Right ventricle myocardium superior (tissue), 1 donor: ENCODE results near the gene PRKAG3. TPM values are rescaled to one million over a fixed set of nuclear protein-coding genes. Genes with fewer than 3 reads are reported as not detected.
A peak's percentile ranks its signal among the peaks of the same experiment; 100 is the strongest.

Experiments
- ATAC-seq: fragments of 200-7000 bp; cut with Tn5 transposase; one replicate; pipeline ENCODE4 v1.9.1; 2020; ENCODE audit warnings: mild to moderate bottlenecking; ENCODE audit not compliant: poor library complexity
- DNase-seq: peaks from one replicate; pipeline ENCODE4 v3.0.0-alpha.2; 2020
- intact Hi-C: fragments of 100-400 bp; cut with DNase I; formaldehyde crosslinking; loops from one replicate; pipeline ENCODE4 v1.11.2; 2022
- long read RNA-seq: library from polyadenylated mRNA; unstranded; transcript quantifications from one replicate; pipeline ENCODE4 v2.0.0, GENCODE V29; 2021
- total RNA-seq: library from RNA; stranded (reverse); fragmentation: NEBNext Ultra II Directional; extraction: Animal tissue kit (Norgen Biotek cat#: 25700); gene quantifications from one replicate; pipeline ENCODE4 v1.2.1, GENCODE V29; 2021
- donor health status: DM: no; HTN: yes; CAD: no; lungs with severe emphysema.

The PRKAG3 gene
- not detected for total RNA-seq
- long read RNA-seq: 0 reads

DNA sequence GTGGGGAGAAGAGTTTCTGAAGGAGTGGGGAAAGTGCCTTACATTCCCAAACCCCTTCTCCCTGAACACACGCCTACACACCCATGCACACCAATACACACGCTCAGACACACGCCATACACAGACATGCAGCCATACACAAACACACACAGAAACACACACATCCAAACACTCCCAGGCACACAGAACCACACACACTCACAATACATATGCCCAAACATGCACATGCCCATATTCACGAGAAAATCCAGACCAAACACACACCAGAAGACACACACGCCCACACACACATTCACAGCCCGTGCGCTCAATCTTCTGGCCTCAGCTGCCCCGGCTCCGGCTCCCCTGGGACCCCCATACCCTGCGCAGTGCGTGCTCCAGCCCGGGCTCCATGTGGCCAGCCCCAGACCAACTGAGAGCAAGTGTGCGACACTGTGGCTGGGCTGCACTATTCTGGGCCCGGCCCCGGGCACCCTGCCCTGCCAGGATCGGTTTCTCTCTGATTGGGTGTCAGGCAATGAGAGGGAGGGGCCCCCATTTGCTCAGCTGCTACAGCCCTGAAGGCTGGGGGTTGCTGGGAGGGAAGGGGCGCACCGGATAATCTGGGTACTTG is at the start of gene PRKAG3:
Gene PRKAG3 (minus strand): TSS at position 426 of the 613 bp plus-strand sequence.
- peak; percentile 72 for DNase-seq
- peak; percentile 40 for ATAC-seq

DNA sequence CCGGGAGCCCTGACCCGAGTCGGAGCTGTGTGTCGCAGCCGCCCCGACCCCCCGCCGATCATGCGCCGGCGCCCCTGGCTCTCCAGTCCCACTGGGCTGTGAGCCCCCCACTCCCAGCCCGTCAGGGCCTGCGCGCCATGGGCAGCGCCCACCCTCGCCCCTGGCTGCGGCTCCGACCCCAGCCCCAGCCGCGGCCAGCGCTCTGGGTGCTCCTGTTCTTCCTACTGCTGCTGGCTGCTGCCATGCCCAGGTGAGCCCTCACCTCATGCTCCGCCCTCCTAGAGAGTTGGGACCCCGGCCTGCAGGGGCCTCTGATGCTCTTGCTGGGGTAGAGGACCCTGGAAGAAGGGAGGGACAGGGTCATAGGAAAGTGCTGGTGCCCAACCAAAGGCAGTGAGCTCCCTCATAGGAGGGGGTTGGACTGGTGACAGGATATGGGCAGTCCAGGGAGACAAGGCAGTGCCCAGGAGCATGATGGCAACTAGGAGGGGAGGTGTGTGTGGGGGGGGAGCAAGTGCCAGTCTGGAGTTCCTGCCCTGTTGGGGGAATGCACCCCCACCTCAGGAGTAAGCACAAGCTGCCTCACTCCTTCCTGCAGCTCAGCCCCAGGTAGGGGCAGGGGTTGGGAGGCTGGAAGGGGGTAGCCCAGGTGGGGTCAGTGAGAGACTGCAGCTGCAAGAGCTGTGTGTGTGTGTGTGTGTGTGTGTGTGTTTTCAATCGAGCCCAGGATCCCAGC is 49.4 kb upstream of the PRKAG3 start:
- intact Hi-C loops: no loop called here
- no peak for DNase-seq

More for the DNA sequence above, at the start of gene PRKAG3:
- intact Hi-C loops: no loop called here

DNA sequence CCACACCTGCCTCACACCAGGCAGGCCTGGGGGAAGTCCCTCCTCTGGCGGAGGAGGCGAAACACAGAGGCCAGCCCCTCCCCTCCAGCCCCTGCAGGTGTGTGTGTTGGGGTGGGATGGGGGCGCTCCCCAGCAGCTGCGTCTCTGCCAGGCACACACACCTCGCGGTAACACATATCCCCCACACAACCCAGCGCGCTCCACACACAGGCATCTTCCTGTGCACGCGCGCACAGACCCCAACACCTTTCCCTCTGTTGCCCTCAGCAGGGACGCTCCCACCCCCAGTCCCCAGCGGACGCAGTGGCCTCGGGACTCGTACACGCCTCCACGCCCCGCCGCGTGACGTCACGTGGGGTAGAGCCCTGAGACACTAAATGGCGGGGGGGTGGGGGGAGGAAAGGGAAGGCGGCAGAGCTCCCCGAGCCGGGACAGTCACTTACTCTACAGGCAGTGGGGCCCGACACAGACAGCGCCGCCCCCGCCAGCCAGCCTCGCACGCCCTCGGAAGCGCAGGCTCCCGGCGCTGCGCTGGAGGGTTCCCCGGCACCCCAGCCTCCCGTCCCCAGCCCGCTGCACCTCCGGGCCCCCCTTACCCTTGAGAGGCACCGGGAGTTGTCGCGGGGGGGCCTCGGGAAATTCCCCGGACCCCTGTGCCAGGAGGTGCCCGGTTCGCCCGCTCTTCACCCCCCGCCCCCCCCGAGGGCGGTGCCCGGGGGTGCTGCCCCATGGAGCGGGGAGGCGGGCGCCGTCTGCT is 48.7 kb upstream of the PRKAG3 start, which contains the start of gene WNT10A:
Gene WNT10A (plus strand): TSS at position 751 of the 757 bp plus-strand sequence. CDS start 144 bp downstream, outside the sequence.
- ATAC-seq (no peak), DNase-seq (peak; percentile 59)
- intact Hi-C loops: no loop called here

More for the DNA sequence above, 49.4 kb upstream of the PRKAG3 start:
- no peak for ATAC-seq

DNA sequence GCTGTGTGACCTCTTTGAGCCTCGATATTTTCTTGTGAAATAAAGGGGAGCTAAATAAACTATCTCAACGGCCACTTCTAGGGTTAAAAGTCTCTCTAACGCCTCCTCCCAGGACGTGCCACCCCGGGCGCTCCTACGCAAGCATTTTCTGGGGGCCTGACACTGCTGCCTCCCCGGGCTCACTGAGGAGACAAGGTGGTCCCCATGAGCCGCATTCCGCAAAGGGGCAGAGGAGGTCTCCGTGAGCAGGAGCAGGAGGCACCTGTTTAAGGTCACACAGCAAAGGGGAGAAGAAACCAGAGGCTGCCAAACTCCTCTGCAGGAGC is 48.1 kb upstream of the PRKAG3 start:
- intact Hi-C loops: no loop called here
- no peak for DNase-seq
- no peak for ATAC-seq

DNA sequence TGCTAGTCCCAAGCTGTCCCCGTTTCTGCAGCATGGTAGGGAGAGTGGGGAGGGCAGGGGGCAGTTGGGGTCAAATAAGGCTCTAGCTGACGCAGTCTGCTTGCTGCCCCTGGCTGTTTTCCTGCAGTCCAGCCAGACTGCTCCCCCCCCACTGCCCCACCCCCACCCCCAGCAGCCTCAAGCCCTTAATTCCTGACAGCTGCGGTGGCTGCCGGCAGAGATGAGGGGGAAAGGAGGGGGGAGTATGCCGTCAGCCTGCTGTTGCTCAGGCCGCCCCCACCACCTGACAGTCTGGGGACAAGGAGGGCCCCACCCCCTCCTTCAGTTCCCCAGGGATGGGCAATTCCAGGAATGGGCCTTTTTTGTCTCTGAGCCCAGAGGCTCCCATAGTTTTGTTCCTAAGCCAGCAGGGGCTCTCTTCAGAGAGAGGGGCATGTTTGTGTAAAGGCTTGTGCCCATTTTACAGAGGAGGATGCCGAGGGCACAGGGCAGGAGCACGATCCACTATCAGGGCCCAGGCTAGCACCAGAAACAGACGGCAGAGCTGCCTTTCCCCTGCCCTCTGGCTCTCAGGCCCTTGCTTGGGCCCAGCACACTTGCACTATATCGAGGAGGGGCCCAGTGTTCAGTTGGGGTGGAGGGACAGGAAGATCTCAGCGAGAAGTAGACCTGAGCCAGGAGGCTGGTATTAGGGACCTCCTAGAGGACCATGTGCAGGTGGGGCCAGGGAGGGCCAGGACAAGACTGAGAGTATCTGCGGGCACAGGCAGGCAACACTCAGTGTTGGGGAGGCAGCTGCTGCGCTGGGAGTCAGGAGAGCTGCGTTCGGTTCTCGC is 47.5 kb upstream of the PRKAG3 start:
- ATAC-seq (no peak), DNase-seq (no peak)
- intact Hi-C loops: no loop called here

DNA sequence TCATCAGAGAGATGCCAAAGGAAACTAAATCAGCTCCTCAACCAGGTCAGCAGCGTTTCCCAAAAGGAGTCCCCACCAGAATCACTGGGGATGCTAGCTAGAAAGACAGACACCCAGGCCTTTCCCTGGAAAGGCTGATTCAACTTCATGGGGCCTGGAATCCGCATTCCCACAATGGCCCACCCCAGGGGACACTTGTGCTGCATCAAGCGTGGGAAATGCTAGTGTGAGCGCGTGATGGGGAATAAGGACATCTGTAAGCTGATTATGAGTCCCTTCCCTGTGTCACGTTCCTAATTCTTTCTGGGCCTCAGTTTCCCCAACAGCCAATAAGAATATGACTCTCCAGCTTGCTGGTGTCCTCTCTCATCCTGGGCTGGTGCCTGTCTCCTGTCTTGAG is 46.9 kb upstream of the PRKAG3 start:
- ATAC-seq: no peak
- DNase-seq: no peak
- intact Hi-C loops: no loop called here

DNA sequence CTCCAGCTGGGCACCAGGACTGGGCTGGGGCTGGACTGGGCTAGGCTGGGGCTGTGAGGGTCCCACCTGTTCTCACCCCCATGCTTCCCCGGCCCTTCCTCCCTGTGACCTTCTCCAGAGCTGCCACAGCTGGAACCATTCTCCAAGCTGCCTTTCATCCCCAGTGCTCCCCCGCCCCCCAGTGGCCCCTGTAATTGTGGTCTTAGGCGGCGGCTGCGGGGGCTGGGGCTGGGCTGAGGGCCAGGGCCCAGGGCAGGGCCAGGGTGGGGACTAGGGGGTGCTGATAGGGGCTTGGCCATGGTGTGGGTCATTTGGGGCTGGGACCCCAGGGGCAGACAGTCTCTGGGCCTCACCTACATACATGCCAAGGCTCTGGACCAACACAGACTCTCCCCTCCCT is 46.3 kb upstream of the PRKAG3 start:
- no peak for ATAC-seq
- no peak for DNase-seq
- intact Hi-C loops: no loop called here

DNA sequence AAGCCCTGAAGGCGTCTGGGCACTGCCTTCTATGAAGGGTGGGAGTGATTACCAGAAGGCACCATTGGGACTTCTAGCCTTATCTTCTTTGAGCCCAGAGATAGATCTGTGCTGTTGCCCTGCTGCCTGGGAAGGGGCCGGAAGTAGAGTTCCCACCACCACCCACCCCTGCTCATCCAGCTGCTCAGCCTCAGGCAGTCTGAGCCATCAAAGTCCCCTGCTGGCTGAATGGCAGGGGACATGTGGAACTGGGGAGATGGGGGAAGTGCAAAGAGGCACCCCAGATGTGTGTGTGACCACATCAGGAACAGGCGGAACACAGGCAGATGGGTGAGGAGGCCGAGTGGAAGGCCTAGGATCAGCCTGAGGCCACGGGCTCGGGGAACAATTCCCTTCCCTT is 45.7 kb upstream of the PRKAG3 start:
- intact Hi-C loops: no loop called here
- no peak for ATAC-seq
- DNase-seq: no peak

DNA sequence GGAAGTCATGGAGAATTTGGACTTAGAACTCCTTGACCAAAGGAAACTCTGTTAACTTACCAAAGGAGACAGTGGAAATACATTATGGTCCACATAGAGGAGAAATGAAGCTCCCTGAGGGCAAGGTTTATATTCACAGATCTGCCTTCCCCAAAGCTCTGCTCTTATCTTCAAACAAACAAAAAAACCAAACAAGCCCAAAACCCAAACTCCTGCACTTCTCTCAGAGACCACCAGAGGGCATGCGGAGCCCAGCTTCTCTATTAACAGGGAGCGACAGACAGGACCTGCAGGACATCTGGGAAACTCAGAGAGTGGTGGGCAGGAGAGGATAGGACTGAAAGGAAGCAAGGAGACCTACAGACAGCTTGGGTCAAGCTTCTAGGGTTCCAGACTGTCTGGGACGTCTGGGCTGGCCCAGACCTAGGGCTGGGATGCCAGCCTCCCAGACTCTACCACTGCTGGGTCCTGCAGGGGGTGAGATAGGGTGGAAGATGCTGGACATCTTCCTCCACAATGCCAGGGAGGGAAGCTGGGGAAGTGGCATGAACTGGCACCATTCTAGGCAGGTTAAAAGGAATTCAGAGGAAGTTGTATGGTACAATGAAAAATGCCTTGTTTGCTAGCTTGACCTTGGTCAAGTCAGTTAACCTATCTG is 45.1 kb upstream of the PRKAG3 start:
- intact Hi-C loops: no loop called here
- DNase-seq: peak; percentile 63
- peak; percentile 72 for ATAC-seq

DNA sequence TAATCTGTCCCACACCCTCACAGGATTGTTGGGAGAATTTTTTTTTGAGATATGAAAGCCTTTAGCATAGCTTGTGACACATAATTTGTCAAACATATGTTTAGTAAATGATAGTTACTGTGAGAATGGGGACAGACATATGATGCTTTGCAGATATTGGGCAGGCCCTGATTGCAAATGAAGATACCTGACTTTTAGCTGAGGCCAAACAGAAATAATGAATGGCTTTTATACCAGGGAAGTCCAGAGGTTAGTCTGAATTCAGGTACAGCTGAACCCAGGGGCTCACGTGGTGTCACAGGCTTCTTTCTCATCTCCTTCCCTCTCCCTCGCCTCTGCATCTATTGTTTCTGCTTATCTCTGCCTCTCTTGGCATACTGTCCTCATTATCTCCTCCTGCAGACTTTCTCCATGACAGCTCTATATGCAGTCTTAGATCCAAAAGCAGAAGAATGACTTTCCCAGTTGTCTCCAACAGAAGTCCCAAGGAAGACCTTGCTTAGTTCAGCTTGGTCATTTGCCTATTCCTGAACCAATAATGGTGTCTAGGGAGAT is 44.2 kb upstream of the PRKAG3 start:
- DNase-seq: no peak
- ATAC-seq: no peak
- intact Hi-C loops: no loop called here

DNA sequence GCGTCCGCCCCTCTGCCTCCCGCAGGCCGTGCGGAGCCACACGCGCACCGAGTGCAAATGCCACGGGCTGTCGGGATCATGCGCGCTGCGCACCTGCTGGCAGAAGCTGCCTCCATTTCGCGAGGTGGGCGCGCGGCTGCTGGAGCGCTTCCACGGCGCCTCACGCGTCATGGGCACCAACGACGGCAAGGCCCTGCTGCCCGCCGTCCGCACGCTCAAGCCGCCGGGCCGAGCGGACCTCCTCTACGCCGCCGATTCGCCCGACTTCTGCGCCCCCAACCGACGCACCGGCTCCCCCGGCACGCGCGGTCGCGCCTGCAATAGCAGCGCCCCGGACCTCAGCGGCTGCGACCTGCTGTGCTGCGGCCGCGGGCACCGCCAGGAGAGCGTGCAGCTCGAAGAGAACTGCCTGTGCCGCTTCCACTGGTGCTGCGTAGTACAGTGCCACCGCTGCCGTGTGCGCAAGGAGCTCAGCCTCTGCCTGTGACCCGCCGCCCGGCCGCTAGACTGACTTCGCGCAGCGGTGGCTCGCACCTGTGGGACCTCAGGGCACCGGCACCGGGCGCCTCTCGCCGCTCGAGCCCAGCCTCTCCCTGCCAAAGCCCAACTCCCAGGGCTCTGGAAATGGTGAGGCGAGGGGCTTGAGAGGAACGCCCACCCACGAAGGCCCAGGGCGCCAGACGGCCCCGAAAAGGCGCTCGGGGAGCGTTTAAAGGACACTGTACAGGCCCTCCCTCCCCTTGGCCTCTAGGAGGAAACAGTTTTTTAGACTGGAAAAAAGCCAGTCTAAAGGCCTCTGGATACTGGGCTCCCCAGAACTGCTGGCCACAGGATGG is 42.0 kb upstream of the PRKAG3 start:
- DNase-seq (no peak), ATAC-seq (peak; percentile 10)
- intact Hi-C loops: no loop called here

DNA sequence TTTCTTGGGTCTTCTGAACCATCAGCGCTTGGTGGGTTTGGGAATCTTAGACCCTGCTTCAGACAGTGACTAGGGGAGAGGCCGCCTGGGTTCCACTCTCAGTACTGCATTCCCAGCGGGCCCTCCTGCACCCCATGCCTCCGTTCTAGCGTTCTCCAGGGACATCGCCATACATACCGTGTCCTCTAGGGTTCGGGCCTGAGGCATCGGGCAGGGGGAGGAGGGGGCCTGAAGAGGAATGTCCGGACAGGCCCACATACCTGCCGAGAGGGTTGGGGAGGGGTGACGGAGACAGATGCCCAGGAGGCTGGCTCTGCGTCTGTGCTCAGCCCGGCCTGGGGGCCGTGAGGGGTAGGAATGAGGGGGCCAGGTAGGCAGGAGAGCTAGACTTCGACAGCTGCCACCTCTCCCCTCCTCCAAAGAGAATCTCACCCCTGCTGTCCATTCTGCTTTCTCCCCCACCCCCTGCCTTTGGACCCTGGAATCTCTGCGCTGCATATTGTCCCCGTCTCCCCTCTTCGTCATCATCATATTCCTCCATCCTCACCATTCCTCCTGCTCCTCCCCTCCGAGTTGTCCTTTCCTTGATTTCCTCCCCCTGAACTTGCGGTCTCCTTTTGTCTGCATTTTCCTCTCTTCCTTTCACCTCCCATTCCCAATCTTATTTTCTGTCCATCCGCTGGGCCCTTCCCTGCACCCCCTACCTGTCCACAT is 41.2 kb upstream of the PRKAG3 start:
- ATAC-seq: no peak
- intact Hi-C loops: no loop called here
- no peak for DNase-seq

DNA sequence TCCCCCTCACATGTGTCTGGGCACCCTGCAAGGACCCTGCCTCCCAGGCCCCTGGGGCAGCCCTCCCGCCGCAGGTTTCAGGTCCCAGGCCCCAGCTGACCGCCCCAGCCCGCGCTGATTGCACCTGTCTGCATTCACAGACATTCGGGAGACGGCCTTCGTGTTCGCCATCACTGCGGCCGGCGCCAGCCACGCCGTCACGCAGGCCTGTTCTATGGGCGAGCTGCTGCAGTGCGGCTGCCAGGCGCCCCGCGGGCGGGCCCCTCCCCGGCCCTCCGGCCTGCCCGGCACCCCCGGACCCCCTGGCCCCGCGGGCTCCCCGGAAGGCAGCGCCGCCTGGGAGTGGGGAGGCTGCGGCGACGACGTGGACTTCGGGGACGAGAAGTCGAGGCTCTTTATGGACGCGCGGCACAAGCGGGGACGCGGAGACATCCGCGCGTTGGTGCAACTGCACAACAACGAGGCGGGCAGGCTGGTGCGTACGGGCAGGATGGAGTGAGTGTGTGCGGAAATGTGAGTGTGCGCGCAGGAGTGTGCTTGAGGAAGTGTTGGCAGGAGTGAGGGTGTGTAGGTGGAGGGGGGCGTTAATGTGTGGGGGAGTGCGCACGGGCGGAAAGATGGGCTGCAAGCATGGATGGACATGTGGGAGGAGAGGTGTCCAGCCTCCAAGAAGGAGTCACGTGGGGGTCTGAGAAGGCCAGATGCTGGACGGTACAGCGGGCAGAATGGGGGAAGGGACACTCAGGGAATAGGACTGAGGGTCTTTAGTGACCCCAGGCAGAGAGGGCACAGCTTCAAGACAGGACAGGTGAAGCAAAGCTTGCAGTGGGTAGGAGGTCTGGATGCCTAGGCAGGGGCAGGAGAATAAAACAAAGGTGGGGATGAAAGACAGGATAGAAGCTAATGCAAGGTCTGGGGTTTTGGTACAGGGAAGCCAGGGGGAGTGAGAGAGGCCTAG is 40.0 kb upstream of the PRKAG3 start:
- no peak for ATAC-seq
- intact Hi-C loops: no loop called here
- DNase-seq: no peak

DNA sequence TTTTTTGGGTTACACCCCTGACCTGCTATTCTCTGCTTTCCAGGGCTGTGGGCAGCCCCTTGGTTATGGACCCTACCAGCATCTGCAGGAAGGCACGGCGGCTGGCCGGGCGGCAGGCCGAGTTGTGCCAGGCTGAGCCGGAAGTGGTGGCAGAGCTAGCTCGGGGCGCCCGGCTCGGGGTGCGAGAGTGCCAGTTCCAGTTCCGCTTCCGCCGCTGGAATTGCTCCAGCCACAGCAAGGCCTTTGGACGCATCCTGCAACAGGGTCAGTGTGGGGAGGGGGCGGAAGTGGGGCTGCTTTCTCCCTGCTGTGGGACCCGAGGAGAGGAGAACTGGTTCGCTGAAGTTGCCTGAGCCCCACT is 39.4 kb upstream of the PRKAG3 start:
- DNase-seq: peak; percentile 70
- intact Hi-C loops: no loop called here
- peak; percentile 31 for ATAC-seq

DNA sequence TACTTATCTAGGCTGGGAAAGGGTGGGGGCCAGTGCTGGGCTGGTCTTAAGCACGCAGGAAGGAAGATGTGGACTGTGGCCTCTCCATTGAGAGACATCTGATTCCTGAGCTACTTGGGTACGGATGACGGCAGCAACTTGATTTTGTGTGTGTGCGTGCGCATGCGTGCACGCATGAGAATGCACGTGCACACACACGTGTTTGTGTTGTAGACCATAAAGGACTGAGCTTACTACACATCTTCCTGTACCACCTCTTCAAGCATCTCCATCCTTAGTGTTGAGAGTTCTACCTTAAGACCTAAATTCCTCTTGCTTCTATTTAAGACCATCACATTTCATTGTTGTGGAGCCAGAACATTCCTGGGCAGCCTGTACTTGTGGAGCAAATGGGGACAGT is 37.5 kb upstream of the PRKAG3 start:
- ATAC-seq (no peak), DNase-seq (no peak)
- intact Hi-C loops: no loop called here

DNA sequence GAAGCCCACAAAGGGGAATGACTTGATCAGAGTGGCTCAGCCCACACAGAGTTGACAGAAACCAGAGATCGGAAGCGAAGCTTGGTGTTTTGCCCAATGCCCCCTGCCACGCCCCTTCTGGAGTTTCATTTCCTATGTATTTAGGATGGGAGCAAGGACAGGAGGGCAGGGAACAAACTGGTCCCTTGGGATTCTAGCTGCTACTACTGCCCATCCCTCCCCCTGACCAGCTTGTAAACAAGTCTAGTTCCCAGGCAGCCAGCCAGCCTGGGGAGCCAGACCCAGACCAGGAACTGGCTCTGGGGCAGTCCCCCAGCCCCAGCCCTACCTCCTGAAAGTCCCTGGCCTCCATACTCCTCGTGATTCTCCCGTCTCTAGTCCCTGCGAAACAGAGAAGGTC is 36.3 kb upstream of the PRKAG3 start:
- DNase-seq (no peak), ATAC-seq (peak; percentile 26)
- intact Hi-C loops: no loop called here
